Superior temporal gyrus (tissue), 1 donor: ENCODE data around the gene CA11.

Source experiments
- DNase-seq: peaks from one replicate; pipeline ENCODE4 v3.0.0-alpha.2; 2016; ENCODE audit errors: extremely low spot score

Gene CA11

GRCh38 chr19:48613852-48614435 is 32.0 kb downstream of the CA11 start:
- DNase-seq: no peak

GRCh38 chr19:48613024-48613851 is 32.7 kb downstream of the CA11 start:
- DNase-seq: no peak

GRCh38 chr19:48611872-48612271 is 34.1 kb downstream of the CA11 start:
- no peak for DNase-seq

GRCh38 chr19:48609571-48610108 is 36.3 kb downstream of the CA11 start:
- no peak for DNase-seq

GRCh38 chr19:48608798-48609263 is 37.2 kb downstream of the CA11 start:
- DNase-seq: peak; percentile 53

GRCh38 chr19:48607359-48607755 is 38.6 kb downstream of the CA11 start:
- DNase-seq: no peak

- DNase-seq: no peak
Observed at GRCh38 chr19:48606463-48607358, 39.3 kb downstream of the CA11 start, which contains the start of gene SPACA4. SPACA4 (plus strand) TSS chr19:48606742; CDS start chr19:48606979, 237 bp downstream.

- no peak for DNase-seq
Observed at GRCh38 chr19:48603850-48604249, 42.1 kb downstream of the CA11 start.

GRCh38 chr19:48603449-48603848 is 42.5 kb downstream of the CA11 start:
- no peak for DNase-seq

- no peak for DNase-seq
Observed at GRCh38 chr19:48603001-48603400, 43.0 kb downstream of the CA11 start.

GRCh38 chr19:48600679-48601417 is 45.1 kb downstream of the CA11 start:
- DNase-seq: no peak

- DNase-seq: no peak
Observed at GRCh38 chr19:48598996-48599700, 46.8 kb downstream of the CA11 start.

GRCh38 chr19:48596679-48597465 is 49.1 kb downstream of the CA11 start:
- DNase-seq: no peak

- no peak for DNase-seq
Observed at GRCh38 chr19:48596237-48596636, 49.8 kb downstream of the CA11 start.

GRCh38 chr19:48595833-48596232 is 50.2 kb downstream of the CA11 start:
- no peak for DNase-seq

GRCh38 chr19:48595171-48595570 is 50.8 kb downstream of the CA11 start:
- DNase-seq: no peak

GRCh38 chr19:48591021-48591420 is 55.0 kb downstream of the CA11 start:
- no peak for DNase-seq

GRCh38 chr19:48588670-48589401 is 57.2 kb downstream of the CA11 start:
- peak; percentile 88 for DNase-seq
